Measurements from ENCODE around the gene USP49.

- TF ChIP-seq POLR2A (IDR thresholded peaks at IDR 0.05) (no peak), CTCF (IDR thresholded peaks at IDR 0.05) (no peak)
These were observed 2.1 kb downstream of the USP49 start for GRCh38 chr6:41892921-41893564.

Measured in heart left ventricle (tissue), 13 donors.